GM10847 (cell line): Measurements from ENCODE around the gene EHMT1.
A peak's percentile ranks its signal among the peaks of the same experiment; 100 is the strongest.

Experiments
- POLR2A ChIP-seq: IDR thresholded peaks from 2 replicates; pipeline ENCODE4 v1.6.1; 2011; ENCODE audit not compliant: insufficient read length; ENCODE audit errors: extremely low read depth

The EHMT1 gene

GRCh38 chr9:137742698-137743097 is 123.9 kb downstream of the EHMT1 start:
- TF ChIP-seq POLR2A = no peak

DNA sequence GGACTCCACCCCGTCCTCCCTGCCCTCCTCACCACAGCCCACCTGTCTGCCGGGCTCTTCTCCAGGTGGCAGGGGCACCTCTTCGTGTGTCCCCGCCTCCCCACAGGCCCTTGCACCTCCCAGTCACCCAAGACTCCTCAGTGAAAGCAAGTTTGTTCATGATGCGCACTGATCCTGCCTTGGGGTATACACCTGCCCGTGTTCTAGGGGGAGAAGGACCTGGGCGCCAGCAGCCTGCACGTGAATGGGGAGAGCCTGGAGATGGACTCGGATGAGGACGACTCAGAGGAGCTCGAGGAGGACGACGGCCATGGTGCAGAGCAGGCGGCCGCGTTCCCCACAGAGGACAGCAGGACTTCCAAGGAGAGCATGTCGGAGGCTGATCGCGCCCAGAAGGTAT is 124.9 kb downstream of the EHMT1 start:
- TF ChIP-seq POLR2A = no peak

DNA sequence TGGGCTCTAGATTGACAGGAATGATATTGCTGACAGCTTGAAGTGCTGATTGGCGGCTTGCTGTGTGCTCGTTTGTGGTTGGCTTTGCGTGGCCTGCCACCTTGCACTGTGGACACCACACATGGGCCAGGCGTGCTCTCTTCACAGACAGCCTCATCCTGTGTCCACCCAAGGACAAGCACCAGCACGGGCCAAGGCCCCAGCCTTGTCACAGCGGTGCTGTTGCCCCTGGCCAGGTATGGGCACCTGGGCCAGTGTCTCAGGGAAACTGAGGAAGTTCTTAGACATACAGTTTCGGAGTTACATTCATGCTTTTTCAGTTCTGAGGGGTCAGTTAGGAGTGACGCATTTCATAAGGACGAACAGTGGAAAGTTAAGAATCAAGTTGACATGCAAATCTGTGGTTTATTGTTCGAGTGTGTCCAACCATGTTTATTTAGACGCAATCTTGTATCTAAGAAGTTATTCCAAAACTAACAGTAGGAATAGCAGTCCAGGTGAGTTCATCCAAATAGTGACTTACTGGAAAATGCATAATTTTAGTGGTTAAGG is 125.9 kb downstream of the EHMT1 start:
- no peak for TF ChIP-seq POLR2A

- TF ChIP-seq POLR2A = peak; percentile 24
Measured at GRCh38 chr9:137745541-137745991, 126.8 kb downstream of the EHMT1 start.

GRCh38 chr9:137748311-137748710 is 129.5 kb downstream of the EHMT1 start:
- no peak for TF ChIP-seq POLR2A

- no peak for TF ChIP-seq POLR2A
Measured at GRCh38 chr9:137748741-137749140, 129.9 kb downstream of the EHMT1 start.

DNA sequence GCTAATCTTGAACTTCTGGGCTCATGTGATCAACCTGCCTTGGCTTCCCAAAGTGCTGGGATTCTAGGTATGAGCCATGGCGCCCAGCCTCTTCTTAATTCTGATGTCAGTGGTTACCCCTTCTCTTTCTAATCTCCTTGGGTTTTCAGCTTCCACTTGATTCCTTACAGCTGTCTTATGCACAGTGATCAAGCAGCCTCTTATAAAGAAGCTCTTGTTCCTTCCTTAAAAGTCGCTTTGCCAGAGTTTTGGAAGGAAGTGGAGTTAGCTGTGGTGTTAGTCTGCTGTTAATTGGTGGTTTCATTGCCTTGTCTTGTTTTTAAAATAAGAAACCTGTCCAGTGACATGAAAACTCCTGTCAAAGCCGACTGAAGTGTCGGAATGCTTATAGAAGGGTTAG is 130.7 kb downstream of the EHMT1 start:
- TF ChIP-seq POLR2A = no peak

DNA sequence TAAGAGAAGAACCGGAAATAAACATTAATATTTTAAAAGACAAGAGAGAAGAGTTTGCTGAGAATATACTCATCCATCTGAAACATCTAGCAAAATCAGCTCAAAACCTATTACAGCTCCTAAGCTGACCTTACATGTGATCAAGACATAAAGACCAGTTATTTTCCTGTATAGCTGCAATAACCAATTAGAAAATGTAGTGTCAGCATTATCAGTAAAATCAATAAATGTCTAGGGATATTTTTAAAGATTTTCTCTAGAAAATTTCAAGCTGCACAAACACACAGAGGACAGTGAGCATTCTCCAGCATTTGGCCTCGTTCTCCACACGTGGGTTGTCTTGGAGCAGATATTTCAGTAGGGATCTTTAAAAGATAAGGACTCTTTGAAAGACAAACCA is 131.2 kb downstream of the EHMT1 start:
- TF ChIP-seq POLR2A = no peak

DNA sequence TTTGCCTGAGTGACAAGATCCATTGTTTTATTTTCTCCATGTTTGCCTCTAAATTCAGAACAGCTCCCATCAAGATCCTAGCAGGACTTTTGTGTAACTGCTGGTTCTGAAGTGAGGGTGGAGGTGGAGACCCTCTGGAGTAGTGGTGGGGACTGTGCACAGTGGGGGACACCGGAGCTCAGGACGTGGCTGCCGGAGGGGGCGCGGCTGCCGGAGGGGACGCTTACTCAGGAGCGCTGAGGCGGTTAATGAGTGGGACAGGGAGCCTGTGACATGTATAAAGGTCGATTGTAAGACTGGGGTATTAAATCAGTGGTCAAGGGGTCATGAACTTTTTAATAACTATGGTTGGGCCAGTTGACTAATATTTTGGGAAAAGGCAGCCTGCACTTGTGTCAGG is 131.8 kb downstream of the EHMT1 start:
- TF ChIP-seq POLR2A = no peak

GRCh38 chr9:137751616-137752015 is 132.8 kb downstream of the EHMT1 start:
- TF ChIP-seq POLR2A = no peak

- TF ChIP-seq POLR2A = no peak
Measured at GRCh38 chr9:137752426-137752825, 133.6 kb downstream of the EHMT1 start.

DNA sequence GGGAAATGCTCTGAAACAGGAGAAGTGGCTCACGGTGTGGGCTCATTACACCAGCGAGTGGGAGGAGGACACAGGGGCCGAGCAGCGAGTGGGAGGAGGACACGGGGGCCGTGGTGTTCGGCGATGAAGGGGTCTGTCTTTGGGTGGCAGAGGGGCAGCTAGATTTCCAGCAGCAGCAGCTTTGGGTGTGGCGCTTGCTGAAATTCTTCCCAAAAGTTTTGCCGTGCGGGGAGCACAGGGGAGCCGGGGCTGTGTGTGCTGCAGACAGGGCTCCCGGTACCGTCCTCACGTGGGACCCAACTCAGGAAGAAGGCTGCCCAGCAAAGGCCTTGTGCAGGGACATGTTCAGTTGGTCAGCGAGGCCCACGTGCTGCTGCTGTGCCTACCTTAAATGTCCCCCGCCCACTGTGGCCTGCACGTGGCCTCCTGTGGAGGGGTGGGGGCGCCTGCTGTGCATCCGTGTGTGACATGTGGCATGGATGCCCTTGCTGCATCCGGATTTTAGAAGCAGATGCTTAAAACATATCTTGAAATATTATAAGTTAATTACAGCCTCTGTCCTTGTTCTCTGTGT is 134.5 kb downstream of the EHMT1 start:
- TF ChIP-seq POLR2A = no peak

- no peak for TF ChIP-seq POLR2A
Measured at GRCh38 chr9:137755261-137755927, 136.6 kb downstream of the EHMT1 start.

GRCh38 chr9:137756045-137756744 is 137.4 kb downstream of the EHMT1 start:
- no peak for TF ChIP-seq POLR2A

GRCh38 chr9:137757139-137757538 is 138.3 kb downstream of the EHMT1 start:
- no peak for TF ChIP-seq POLR2A

DNA sequence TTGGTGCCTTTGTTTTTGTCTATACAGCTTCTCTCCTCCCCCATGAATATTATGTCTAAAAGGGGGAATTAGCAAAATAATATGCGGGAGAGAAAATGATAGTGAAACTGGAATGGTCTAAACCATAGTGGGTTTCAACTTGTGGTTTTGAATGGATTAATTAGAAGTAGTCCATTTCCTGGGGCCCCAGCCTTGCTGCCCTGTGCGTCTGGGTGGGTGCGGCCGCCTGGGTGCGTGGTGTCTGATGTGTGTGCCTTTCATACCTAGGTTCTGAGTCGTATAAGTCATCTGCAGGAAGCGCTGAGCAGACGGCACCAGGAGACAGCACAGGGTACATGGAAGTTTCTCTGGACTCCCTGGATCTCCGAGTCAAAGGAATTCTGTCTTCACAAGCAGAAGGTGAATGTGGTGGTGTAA is 138.8 kb downstream of the EHMT1 start:
- TF ChIP-seq POLR2A = no peak

GRCh38 chr9:137758067-137758466 is 139.3 kb downstream of the EHMT1 start:
- no peak for TF ChIP-seq POLR2A

GRCh38 chr9:137759117-137759516 is 140.3 kb downstream of the EHMT1 start:
- no peak for TF ChIP-seq POLR2A
